Ishikawa (cell line): ENCODE measurements around the gene HOXB3.

Experiments
- CEBPB ChIP-seq: IDR thresholded peaks from 2 replicates; pipeline ENCODE4 v1.6.1; 2012
- CREB1 ChIP-seq: IDR thresholded peaks from 2 replicates; pipeline ENCODE4 v1.6.1; 2012; ENCODE audit warnings: low read depth
- EGR1 ChIP-seq: IDR thresholded peaks from 2 replicates; pipeline ENCODE4 v1.6.1; 2012
- EP300 ChIP-seq: IDR thresholded peaks from 2 replicates; pipeline ENCODE4 v1.6.1; 2012; ENCODE audit warnings: borderline replicate concordance
- FOXM1 ChIP-seq: IDR thresholded peaks from 2 replicates; pipeline ENCODE4 v1.6.1; 2012; ENCODE audit warnings: low read depth, borderline replicate concordance
- NFIC ChIP-seq: IDR thresholded peaks from 2 replicates; pipeline ENCODE4 v1.6.1; 2012
- RAD21 ChIP-seq: IDR thresholded peaks from 2 replicates; pipeline ENCODE4 v1.6.1; 2012; ENCODE audit warnings: low read depth
- TAF1 ChIP-seq: IDR thresholded peaks from 2 replicates; pipeline ENCODE4 v1.6.1; 2012; ENCODE audit warnings: low read depth, mild to moderate bottlenecking
- TCF12 ChIP-seq: IDR thresholded peaks from 2 replicates; pipeline ENCODE4 v1.6.1; 2012; ENCODE audit warnings: low read depth
- TEAD4 ChIP-seq: IDR thresholded peaks from 2 replicates; pipeline ENCODE4 v1.6.1; 2012
- YY1 ChIP-seq: IDR thresholded peaks from 2 replicates; pipeline ENCODE4 v1.6.1; 2012; ENCODE audit warnings: low read depth
- ZBTB7A ChIP-seq: IDR thresholded peaks from 2 replicates; pipeline ENCODE4 v1.6.1; 2012; ENCODE audit warnings: low read depth
- TF ChIP-seq, protein P1 (sequence below): IDR thresholded peaks from 2 replicates; pipeline ENCODE4 v1.6.1; 2012; ENCODE audit warnings: low read depth, mild to moderate bottlenecking
- TF ChIP-seq, protein P2 (sequence below): IDR thresholded peaks from 2 replicates; pipeline ENCODE4 v1.6.1; 2012
- TF ChIP-seq, protein P3 (sequence below): IDR thresholded peaks from 2 replicates; pipeline ENCODE4 v1.6.1; 2012

HOXB3 gene

DNA sequence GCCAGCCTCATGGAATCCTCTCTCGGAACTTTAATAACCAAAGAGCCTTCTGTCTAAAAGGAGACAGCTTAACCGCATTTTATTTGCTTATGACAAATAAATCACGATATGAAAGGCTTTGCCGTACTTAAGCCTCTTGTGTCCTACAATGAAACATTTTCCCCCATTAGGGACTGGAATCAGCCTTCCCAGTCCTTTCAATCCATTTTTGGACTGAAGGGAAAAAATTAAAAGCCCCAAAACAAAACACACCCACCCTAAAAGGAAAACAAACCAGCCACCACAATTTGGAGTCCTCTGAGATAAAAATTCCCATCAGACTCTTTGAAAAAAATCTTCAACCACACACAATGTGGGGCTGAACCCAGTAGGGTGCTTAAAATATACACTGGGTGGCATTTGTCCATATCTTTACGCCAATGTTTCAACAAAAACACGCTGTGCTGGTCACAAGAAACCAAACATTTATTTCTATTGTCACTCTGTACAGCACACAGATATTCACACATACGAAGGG, 14.9 kb downstream of the HOXB3 start:
- TF ChIP-seq CREB1 (no peak), RAD21 (no peak), FOXM1 (peak; percentile 46), CEBPB (no peak), YY1 (no peak), EP300 (peak; percentile 66; the same call in 1 of the 2 replicates), TCF12 (peak; percentile 52)

DNA sequence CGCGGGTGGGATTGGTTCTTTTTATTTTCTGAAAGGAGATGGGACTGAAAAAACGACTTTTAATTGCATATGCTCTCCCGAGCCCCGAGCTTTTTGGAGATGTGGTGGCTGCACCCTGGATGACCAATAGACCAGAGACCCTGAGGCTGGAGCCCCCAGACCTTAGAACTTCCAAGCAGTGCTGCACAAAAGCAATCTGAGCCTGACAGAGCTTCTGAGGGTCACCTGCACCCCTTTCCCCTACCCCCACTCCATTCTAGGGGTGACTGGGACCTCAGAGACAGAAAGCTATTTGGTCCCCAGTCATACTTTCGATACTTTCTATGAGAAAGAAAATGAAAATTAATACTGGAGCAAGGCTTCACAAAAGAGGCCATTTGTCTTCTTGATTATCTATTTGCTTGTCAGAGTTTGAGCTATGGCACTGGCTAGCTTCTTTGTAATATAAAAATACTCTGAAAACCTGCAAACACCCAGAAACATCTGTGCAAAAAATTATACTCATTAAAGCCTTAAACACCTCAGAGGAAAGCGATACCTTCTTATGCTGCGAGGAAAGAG, 15.5 kb downstream of the HOXB3 start:
- TF ChIP-seq NFIC: no peak
- no peak for TF ChIP-seq TEAD4
- no peak for TF ChIP-seq TAF1
- no peak for TF ChIP-seq YY1
- TF ChIP-seq ZBTB7A: no peak
- no peak for TF ChIP-seq TCF12
- TF ChIP-seq EGR1: no peak
- TF ChIP-seq RAD21: no peak
- TF ChIP-seq, protein P1, sequence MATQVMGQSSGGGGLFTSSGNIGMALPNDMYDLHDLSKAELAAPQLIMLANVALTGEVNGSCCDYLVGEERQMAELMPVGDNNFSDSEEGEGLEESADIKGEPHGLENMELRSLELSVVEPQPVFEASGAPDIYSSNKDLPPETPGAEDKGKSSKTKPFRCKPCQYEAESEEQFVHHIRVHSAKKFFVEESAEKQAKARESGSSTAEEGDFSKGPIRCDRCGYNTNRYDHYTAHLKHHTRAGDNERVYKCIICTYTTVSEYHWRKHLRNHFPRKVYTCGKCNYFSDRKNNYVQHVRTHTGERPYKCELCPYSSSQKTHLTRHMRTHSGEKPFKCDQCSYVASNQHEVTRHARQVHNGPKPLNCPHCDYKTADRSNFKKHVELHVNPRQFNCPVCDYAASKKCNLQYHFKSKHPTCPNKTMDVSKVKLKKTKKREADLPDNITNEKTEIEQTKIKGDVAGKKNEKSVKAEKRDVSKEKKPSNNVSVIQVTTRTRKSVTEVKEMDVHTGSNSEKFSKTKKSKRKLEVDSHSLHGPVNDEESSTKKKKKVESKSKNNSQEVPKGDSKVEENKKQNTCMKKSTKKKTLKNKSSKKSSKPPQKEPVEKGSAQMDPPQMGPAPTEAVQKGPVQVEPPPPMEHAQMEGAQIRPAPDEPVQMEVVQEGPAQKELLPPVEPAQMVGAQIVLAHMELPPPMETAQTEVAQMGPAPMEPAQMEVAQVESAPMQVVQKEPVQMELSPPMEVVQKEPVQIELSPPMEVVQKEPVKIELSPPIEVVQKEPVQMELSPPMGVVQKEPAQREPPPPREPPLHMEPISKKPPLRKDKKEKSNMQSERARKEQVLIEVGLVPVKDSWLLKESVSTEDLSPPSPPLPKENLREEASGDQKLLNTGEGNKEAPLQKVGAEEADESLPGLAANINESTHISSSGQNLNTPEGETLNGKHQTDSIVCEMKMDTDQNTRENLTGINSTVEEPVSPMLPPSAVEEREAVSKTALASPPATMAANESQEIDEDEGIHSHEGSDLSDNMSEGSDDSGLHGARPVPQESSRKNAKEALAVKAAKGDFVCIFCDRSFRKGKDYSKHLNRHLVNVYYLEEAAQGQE: no peak
- TF ChIP-seq, protein P2, sequence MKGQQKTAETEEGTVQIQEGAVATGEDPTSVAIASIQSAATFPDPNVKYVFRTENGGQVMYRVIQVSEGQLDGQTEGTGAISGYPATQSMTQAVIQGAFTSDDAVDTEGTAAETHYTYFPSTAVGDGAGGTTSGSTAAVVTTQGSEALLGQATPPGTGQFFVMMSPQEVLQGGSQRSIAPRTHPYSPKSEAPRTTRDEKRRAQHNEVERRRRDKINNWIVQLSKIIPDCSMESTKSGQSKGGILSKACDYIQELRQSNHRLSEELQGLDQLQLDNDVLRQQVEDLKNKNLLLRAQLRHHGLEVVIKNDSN: no peak
- no peak for TF ChIP-seq EP300
- no peak for TF ChIP-seq FOXM1
- no peak for TF ChIP-seq CREB1
- no peak for TF ChIP-seq CEBPB

DNA sequence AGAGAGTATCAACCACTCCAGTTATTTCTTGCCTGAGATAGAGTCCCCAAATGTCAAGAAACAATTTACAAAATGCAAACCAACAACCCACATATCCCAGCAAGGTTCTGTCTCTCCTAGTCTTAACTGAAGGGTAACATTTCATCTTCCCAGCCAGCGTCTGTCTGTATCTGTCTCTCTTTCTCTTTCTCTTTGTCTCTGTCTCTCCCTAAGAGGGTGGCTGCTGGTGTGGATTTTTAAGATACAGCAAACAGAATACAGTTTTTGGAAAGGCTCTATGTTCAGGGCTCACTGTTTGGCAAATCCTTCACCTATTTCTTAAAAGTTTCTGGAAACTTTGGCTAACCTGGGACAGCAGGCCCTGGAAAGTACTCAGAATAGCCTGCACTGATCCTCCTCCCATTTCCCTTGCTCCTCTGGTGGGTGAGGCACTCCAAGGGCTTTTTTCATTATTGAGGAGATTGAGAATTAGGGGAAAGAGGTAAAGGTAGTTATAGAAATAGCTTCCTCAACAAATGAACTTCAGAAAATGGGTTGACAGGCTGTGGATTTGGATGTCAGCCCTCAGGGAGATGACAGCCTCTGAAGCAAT, 18.1 kb downstream of the HOXB3 start:
- TF ChIP-seq RAD21 (no peak), CREB1 (no peak), ZBTB7A (no peak), CEBPB (no peak), TCF12 (no peak), TAF1 (no peak), EP300 (no peak), TEAD4 (no peak), FOXM1 (no peak), EGR1 (no peak), NFIC (no peak), YY1 (no peak)
- TF ChIP-seq, protein P3, sequence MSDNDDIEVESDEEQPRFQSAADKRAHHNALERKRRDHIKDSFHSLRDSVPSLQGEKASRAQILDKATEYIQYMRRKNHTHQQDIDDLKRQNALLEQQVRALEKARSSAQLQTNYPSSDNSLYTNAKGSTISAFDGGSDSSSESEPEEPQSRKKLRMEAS: no peak
- TF ChIP-seq, protein P2: no peak
- TF ChIP-seq, protein P1: no peak

DNA sequence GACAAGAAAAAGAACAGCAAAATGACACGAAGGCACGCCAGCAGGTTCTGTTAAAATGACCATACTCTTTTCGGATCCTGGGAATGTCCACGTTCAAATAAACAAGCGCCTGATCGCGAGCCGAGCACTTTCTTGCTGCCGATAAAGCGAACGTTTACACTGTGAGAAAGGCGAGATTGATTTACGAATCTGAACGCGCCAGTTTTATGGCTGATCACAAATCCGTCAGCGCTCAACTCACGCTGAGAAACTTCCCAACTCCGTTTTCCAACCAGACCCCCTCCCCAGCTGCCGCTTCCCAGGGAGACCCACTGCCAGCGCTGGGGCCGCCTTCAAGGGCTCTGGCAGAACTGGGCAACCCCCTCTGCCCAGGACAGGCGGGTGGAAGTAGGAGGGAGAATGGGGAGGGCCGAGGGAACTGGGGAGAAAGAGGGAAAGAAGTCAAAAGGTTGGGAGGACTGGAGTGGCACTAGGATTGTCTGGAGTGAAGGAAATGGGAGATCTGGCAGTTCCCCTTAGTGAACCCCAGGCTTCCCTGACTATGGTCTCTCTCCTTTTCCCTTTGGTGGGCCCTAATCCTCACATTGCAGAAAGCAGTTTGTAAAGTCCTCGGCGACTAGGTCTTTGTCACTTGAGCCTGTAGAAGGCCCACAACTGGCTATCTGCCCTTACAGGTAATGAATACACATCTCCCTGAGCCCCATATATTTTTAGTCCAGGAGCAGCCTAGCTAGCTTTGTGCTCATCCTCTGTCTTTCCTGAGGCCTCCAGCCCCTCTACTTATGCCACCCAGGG, 18.8 kb downstream of the HOXB3 start:
- TF ChIP-seq YY1: no peak
- TF ChIP-seq TEAD4: no peak
- TF ChIP-seq, protein P1: no peak
- no peak for TF ChIP-seq ZBTB7A
- TF ChIP-seq EP300: no peak
- TF ChIP-seq CEBPB: no peak
- no peak for TF ChIP-seq NFIC
- TF ChIP-seq CREB1: no peak
- TF ChIP-seq, protein P3: no peak
- TF ChIP-seq FOXM1: no peak
- no peak for TF ChIP-seq RAD21
- TF ChIP-seq, protein P2: no peak
- no peak for TF ChIP-seq TAF1
- no peak for TF ChIP-seq TCF12
- TF ChIP-seq EGR1: no peak
